Measurements from ENCODE around the gene RNF148.

RNF148 gene

GRCh38 chr7:122652876-122653275, 49.8 kb downstream of the RNF148 start:
- TF ChIP-seq MYC (IDR thresholded peaks at IDR 0.05; ENCODE audit: low read depth, low read length) (no peak), POLR2A (IDR thresholded peaks at IDR 0.05; ENCODE audit: extremely low read depth, insufficient read length) (no peak), CTCF (IDR thresholded peaks at IDR 0.05; ENCODE audit: low read depth, low read length) (no peak), MAX (IDR thresholded peaks at IDR 0.05; ENCODE audit: low read depth, low read length) (no peak)
- H3K4me3 ChIP-seq (ENCODE audit: low read depth, low read length), result no peak overlapping the region
- no peak for DNase-seq (ENCODE audit: low read depth)
